Fibroblast of villous mesenchyme (primary cell): ENCODE data around the gene EIPR1. TPM values are rescaled to one million over a fixed set of nuclear protein-coding genes. Genes with fewer than 3 reads are reported as not detected.

ENCODE experiments used
- DNase-seq: peaks from one replicate; pipeline ENCODE4 v3.0.0-alpha.2; 2010; ENCODE audit warnings: low read depth
- H3K4me3 ChIP-seq: 2 replicates; pipeline ENCODE4 v1.5.1; 2011; ENCODE audit warnings: low read depth, mild to moderate bottlenecking, low read length
- CTCF ChIP-seq: IDR thresholded peaks from 2 replicates; pipeline ENCODE4 v1.5.1; 2012; ENCODE audit warnings: low read depth, mild to moderate bottlenecking, low read length; ENCODE audit not compliant: insufficient read depth
- total RNA-seq: library from RNA; depleted of rRNA; stranded (reverse); fragments of >200 nt; gene quantifications from 2 replicates; pipeline ENCODE4 v1.2.3, GENCODE V29; 2012

Gene EIPR1
- total RNA-seq, 1 donor: 32.4 TPM

- DNase-seq: no peak
- TF ChIP-seq CTCF: no peak
- no peak overlapping the region for H3K4me3 ChIP-seq
Observed at GRCh38 chr2:3301001-3301400, 76.6 kb downstream of the EIPR1 start.

GRCh38 chr2:3300224-3300995 lies 77.2 kb downstream of the EIPR1 start:
- DNase-seq: no peak
- no peak overlapping the region for H3K4me3 ChIP-seq
- no peak for TF ChIP-seq CTCF

GRCh38 chr2:3299703-3300102 lies 77.9 kb downstream of the EIPR1 start:
- H3K4me3 ChIP-seq: no peak overlapping the region
- no peak for TF ChIP-seq CTCF
- DNase-seq: no peak

- H3K4me3 ChIP-seq: no peak overlapping the region
- no peak for DNase-seq
- no peak for TF ChIP-seq CTCF
Observed at GRCh38 chr2:3299130-3299529, 78.5 kb downstream of the EIPR1 start.

GRCh38 chr2:3298191-3298590 lies 79.4 kb downstream of the EIPR1 start:
- no peak overlapping the region for H3K4me3 ChIP-seq
- TF ChIP-seq CTCF: no peak
- DNase-seq: peak; percentile 20

- no peak for DNase-seq
- TF ChIP-seq CTCF: no peak
- H3K4me3 ChIP-seq: no peak overlapping the region
Observed at GRCh38 chr2:3297523-3297922, 80.1 kb downstream of the EIPR1 start.
